HG02884 (cell line): ENCODE data around the gene FOXD1.
"Not testable (repeated sequence)": the region's sequence is repeated elsewhere in the genome, so short reads cannot be mapped to it uniquely, and the experiment has no call there.

ENCODE experiments used
- ATAC-seq: cut with Tn5 transposase; IDR thresholded peaks from one replicate; pipeline ENCODE4 v1.9.1; 2021; ENCODE audit warnings: mild to moderate bottlenecking, moderate library complexity; ENCODE audit not compliant: unreplicated experiment

FOXD1 gene

GRCh38 chr5:73464016-73464745, 15.6 kb upstream of the FOXD1 start:
- ATAC-seq = no peak

- ATAC-seq = no peak
Measured at GRCh38 chr5:73460133-73460532, 11.6 kb upstream of the FOXD1 start.

GRCh38 chr5:73459366-73459765, 10.8 kb upstream of the FOXD1 start:
- ATAC-seq = no peak

- ATAC-seq = not testable (repeated sequence)
Measured at GRCh38 chr5:73456462-73456861, 7.9 kb upstream of the FOXD1 start.

- peak; percentile 57 for ATAC-seq
Measured at GRCh38 chr5:73454379-73455036, 5.9 kb upstream of the FOXD1 start.

GRCh38 chr5:73452215-73452614, 3.6 kb upstream of the FOXD1 start:
- ATAC-seq = no peak

GRCh38 chr5:73451224-73452130, 2.9 kb upstream of the FOXD1 start:
- ATAC-seq = no peak

GRCh38 chr5:73450672-73451223, 2.2 kb upstream of the FOXD1 start:
- no peak for ATAC-seq

GRCh38 chr5:73450137-73450536, 1.6 kb upstream of the FOXD1 start:
- no peak for ATAC-seq

- ATAC-seq = no peak
Measured at GRCh38 chr5:73447530-73448462, 781 bp downstream of the FOXD1 start.

GRCh38 chr5:73446631-73447529, 1.7 kb downstream of the FOXD1 start:
- no peak for ATAC-seq

- ATAC-seq = no peak
Measured at GRCh38 chr5:73445665-73446630, 2.6 kb downstream of the FOXD1 start.

GRCh38 chr5:73444499-73445438, 3.8 kb downstream of the FOXD1 start:
- ATAC-seq = no peak

GRCh38 chr5:73443829-73444498, 4.6 kb downstream of the FOXD1 start:
- no peak for ATAC-seq

- ATAC-seq = no peak
Measured at GRCh38 chr5:73442996-73443627, 5.5 kb downstream of the FOXD1 start.
